Stimulated activated CD8-positive, alpha-beta memory T cell treated with anti-CD3 and anti-CD28 coated beads, Interleukin-2, amount 100 ng/mL, for 48 hours (primary cell): ENCODE measurements around the gene SMCO4.
"Not testable (repeated sequence)": the region's sequence is repeated elsewhere in the genome, so short reads cannot be mapped to it uniquely, and the experiment has no call there.

Source experiments
- DNase-seq, 2 donors: peaks; one replicate each; pipeline ENCODE4 v3.0.0-alpha.2; 2020; ENCODE audit warnings: low read depth in 2 of 2

SMCO4 gene

GRCh38 chr11:93560199-93560932 is 17.2 kb upstream of the SMCO4 start:
- no peak for DNase-seq

GRCh38 chr11:93559681-93560080 is 16.5 kb upstream of the SMCO4 start:
- no peak for DNase-seq

- no peak for DNase-seq
These were observed 9.7 kb upstream of the SMCO4 start for GRCh38 chr11:93552874-93553273.

GRCh38 chr11:93549976-93550375 is 6.8 kb upstream of the SMCO4 start:
- DNase-seq = no peak

GRCh38 chr11:93548679-93549319 is 5.6 kb upstream of the SMCO4 start:
- no peak for DNase-seq

GRCh38 chr11:93547773-93548172 is 4.6 kb upstream of the SMCO4 start:
- DNase-seq = no peak

GRCh38 chr11:93547028-93547427 is 3.8 kb upstream of the SMCO4 start:
- DNase-seq = no peak

GRCh38 chr11:93545566-93545965 is 2.4 kb upstream of the SMCO4 start:
- no peak for DNase-seq

GRCh38 chr11:93542811-93543229 is 371 bp downstream of the SMCO4 start:
- no peak for DNase-seq

- no peak for DNase-seq
These were observed 1.0 kb downstream of the SMCO4 start for GRCh38 chr11:93541884-93542810.

GRCh38 chr11:93540896-93541553 is 2.2 kb downstream of the SMCO4 start:
- DNase-seq = no peak

GRCh38 chr11:93540337-93540736 is 2.9 kb downstream of the SMCO4 start:
- DNase-seq = no peak

GRCh38 chr11:93537767-93538261 is 5.4 kb downstream of the SMCO4 start:
- DNase-seq = no peak

- DNase-seq = no peak
These were observed 6.1 kb downstream of the SMCO4 start for GRCh38 chr11:93537049-93537448.

- no peak for DNase-seq
These were observed 6.9 kb downstream of the SMCO4 start for GRCh38 chr11:93536101-93536861.

GRCh38 chr11:93535578-93535977 is 7.6 kb downstream of the SMCO4 start:
- not testable (repeated sequence) for DNase-seq

GRCh38 chr11:93532806-93533205 is 10.4 kb downstream of the SMCO4 start:
- DNase-seq = no peak

GRCh38 chr11:93532281-93532789 is 10.9 kb downstream of the SMCO4 start:
- DNase-seq = no peak

GRCh38 chr11:93530468-93530826 is 12.7 kb downstream of the SMCO4 start:
- no peak for DNase-seq

GRCh38 chr11:93529707-93530467 is 13.3 kb downstream of the SMCO4 start:
- DNase-seq = no peak
